Tibial nerve (tissue), 4 donors: ENCODE measurements around the gene OPCML.

Experiments used
- EP300 ChIP-seq, 2 donors: sonication (generic); formaldehyde crosslinking; IDR thresholded peaks; one replicate each; pipeline ENCODE4 v1.6.1; 2017; ENCODE audit warnings: antibody characterized with exemption in 2 of 2, mild to moderate bottlenecking in 1 of 2
- POLR2A ChIP-seq, 2 donors: fragments of 450-650 bp; IDR thresholded peaks; one replicate each; pipeline ENCODE4 v1.6.1; 2017; ENCODE audit warnings: antibody characterized with exemption in 2 of 2, mild to moderate bottlenecking in 2 of 2, moderate library complexity in 2 of 2
- TF ChIP-seq, protein P1 (sequence below), 5 experiments: fragments of 200-600 bp in 3 of 5; fragments of 450-650 bp in 2 of 5; sonication (generic) in 3 of 5; IDR thresholded peaks; one replicate each; pipeline ENCODE4 v1.5.1; 2016 to 2019; ENCODE audit warnings: antibody characterized with exemption in 5 of 5, mild to moderate bottlenecking in 3 of 5, moderate library complexity in 2 of 5

GRCh38 chr11:133271206-133271605 is 261.1 kb downstream of the OPCML start:
- TF ChIP-seq POLR2A (IDR thresholded peaks at IDR 0.05) (no peak), EP300 (IDR thresholded peaks at IDR 0.05) (no peak)
- TF ChIP-seq, protein P1, sequence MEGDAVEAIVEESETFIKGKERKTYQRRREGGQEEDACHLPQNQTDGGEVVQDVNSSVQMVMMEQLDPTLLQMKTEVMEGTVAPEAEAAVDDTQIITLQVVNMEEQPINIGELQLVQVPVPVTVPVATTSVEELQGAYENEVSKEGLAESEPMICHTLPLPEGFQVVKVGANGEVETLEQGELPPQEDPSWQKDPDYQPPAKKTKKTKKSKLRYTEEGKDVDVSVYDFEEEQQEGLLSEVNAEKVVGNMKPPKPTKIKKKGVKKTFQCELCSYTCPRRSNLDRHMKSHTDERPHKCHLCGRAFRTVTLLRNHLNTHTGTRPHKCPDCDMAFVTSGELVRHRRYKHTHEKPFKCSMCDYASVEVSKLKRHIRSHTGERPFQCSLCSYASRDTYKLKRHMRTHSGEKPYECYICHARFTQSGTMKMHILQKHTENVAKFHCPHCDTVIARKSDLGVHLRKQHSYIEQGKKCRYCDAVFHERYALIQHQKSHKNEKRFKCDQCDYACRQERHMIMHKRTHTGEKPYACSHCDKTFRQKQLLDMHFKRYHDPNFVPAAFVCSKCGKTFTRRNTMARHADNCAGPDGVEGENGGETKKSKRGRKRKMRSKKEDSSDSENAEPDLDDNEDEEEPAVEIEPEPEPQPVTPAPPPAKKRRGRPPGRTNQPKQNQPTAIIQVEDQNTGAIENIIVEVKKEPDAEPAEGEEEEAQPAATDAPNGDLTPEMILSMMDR (IDR thresholded peaks at IDR 0.05): no peak
